ENCODE data around the gene DDX39B.

The DDX39B gene

GRCh38 chr6:31585491-31585890 lies 43.7 kb upstream of the DDX39B start:
- in situ Hi-C loops (cut with MboI; ENCODE audit: low sequenced_read_pairs, unreplicated experiment): no loop called here
- TF ChIP-seq CTCF (IDR thresholded peaks at IDR 0.05; ENCODE audit: borderline replicate concordance, control extremely low read depth, extremely low read depth, insufficient read depth, missing control alignments): peak; percentile 52
- no peak for DNase-seq (ENCODE audit: low spot score)

- TF ChIP-seq CTCF (IDR thresholded peaks at IDR 0.05; ENCODE audit: borderline replicate concordance, control extremely low read depth, extremely low read depth, insufficient read depth, missing control alignments): no peak
- DNase-seq (ENCODE audit: low spot score): no peak
- in situ Hi-C loops (cut with MboI; ENCODE audit: low sequenced_read_pairs, unreplicated experiment): no loop called here
Observed at GRCh38 chr6:31582230-31582643, 40.4 kb upstream of the DDX39B start, which contains the start of gene LTB. TSS of gene LTB (minus strand) at chr6:31582424. CDS start at chr6:31582417, 7 bp downstream.

GRCh38 chr6:31581434-31582229 lies 39.8 kb upstream of the DDX39B start:
- DNase-seq (ENCODE audit: low spot score): no peak
- no peak for TF ChIP-seq CTCF (IDR thresholded peaks at IDR 0.05; ENCODE audit: borderline replicate concordance, control extremely low read depth, extremely low read depth, insufficient read depth, missing control alignments)
- in situ Hi-C loops (cut with MboI; ENCODE audit: low sequenced_read_pairs, unreplicated experiment): no loop called here

- DNase-seq (ENCODE audit: low spot score): peak; percentile 89
- in situ Hi-C loops (cut with MboI; ENCODE audit: low sequenced_read_pairs, unreplicated experiment): no loop called here
- peak; percentile 98 for TF ChIP-seq CTCF (IDR thresholded peaks at IDR 0.05; ENCODE audit: borderline replicate concordance, control extremely low read depth, extremely low read depth, insufficient read depth, missing control alignments)
Observed at GRCh38 chr6:31580807-31581433, 39.1 kb upstream of the DDX39B start.

GRCh38 chr6:31580438-31580740 lies 38.6 kb upstream of the DDX39B start:
- no peak for TF ChIP-seq CTCF (IDR thresholded peaks at IDR 0.05; ENCODE audit: borderline replicate concordance, control extremely low read depth, extremely low read depth, insufficient read depth, missing control alignments)
- in situ Hi-C loops (cut with MboI; ENCODE audit: low sequenced_read_pairs, unreplicated experiment): no loop called here
- no peak for DNase-seq (ENCODE audit: low spot score)

GRCh38 chr6:31579546-31580437 lies 38.0 kb upstream of the DDX39B start:
- TF ChIP-seq CTCF (IDR thresholded peaks at IDR 0.05; ENCODE audit: borderline replicate concordance, control extremely low read depth, extremely low read depth, insufficient read depth, missing control alignments): no peak
- in situ Hi-C loops (cut with MboI; ENCODE audit: low sequenced_read_pairs, unreplicated experiment): no loop called here
- no peak for DNase-seq (ENCODE audit: low spot score)

All from GM13976 (cell line).